SU-DHL-6 (cell line): ENCODE data around the gene ATP5PD.

Experiments used
- H2AFZ ChIP-seq: fragments of 200-600 bp; sonication (generic); 2 replicates; pipeline ENCODE4 v1.6.1; 2014; ENCODE audit warnings: low read depth, mild to moderate bottlenecking, moderate library complexity, mixed read lengths, antibody characterized with exemption, low read length; ENCODE audit not compliant: severe bottlenecking
- H3F3A ChIP-seq: fragments of 200-600 bp; shearing (Covaris generic); 2 replicates; pipeline ENCODE4 v1.6.0; 2016; ENCODE audit warnings: antibody characterized with exemption, mild to moderate bottlenecking; ENCODE audit not compliant: insufficient read depth
- H3K27ac ChIP-seq: fragments of 200-600 bp; sonication (generic); 2 replicates; pipeline ENCODE4 v1.5.1; 2016; ENCODE audit warnings: low read depth, mild to moderate bottlenecking, low read length, moderate library complexity, mixed read lengths
- H3K27me3 ChIP-seq: fragments of 200-600 bp; sonication (generic), shearing (Covaris generic); 2 replicates; pipeline ENCODE4 v1.6.0; 2014; ENCODE audit warnings: mild to moderate bottlenecking, low read length
- H3K36me3 ChIP-seq: fragments of 200-600 bp; sonication (generic); 2 replicates; pipeline ENCODE4 v1.6.1; 2014; ENCODE audit warnings: mild to moderate bottlenecking, low read length, mixed read lengths
- H3K4me2 ChIP-seq: fragments of 300-600, 200-600 bp; shearing (Covaris generic), sonication (generic); 2 replicates; pipeline ENCODE4 v1.6.0; 2014; ENCODE audit warnings: low read length, low read depth, mild to moderate bottlenecking; ENCODE audit not compliant: poor library complexity, severe bottlenecking
- H3K4me3 ChIP-seq: fragments of 200-600 bp; sonication (generic); 2 replicates; pipeline ENCODE4 v1.5.1; 2014; ENCODE audit warnings: antibody characterized with exemption, low read length, mild to moderate bottlenecking, mixed read lengths; ENCODE audit not compliant: insufficient read depth, poor library complexity, severe bottlenecking
- H3K79me2 ChIP-seq: fragments of 200-600 bp; sonication (generic); 2 replicates; pipeline ENCODE4 v1.6.1; 2014; ENCODE audit warnings: mild to moderate bottlenecking, low read length, moderate library complexity; ENCODE audit not compliant: insufficient read depth
- H3K9ac ChIP-seq: fragments of 200-600 bp; sonication (generic); 2 replicates; pipeline ENCODE4 v1.7.0; 2014; ENCODE audit warnings: mild to moderate bottlenecking, low read length
- H3K9me2 ChIP-seq: fragments of 200-600 bp; sonication (generic); replicated peaks from 2 replicates; pipeline ENCODE4 v1.6.1; 2014; ENCODE audit warnings: low read length; ENCODE audit not compliant: insufficient read depth
- H3K9me3 ChIP-seq: fragments of 200-600 bp; sonication (generic); 2 replicates; pipeline ENCODE4 v1.6.1; 2014; ENCODE audit warnings: low read length, mixed read lengths; ENCODE audit not compliant: insufficient read depth
- H4K20me1 ChIP-seq: fragments of 200-600 bp; sonication (generic); 2 replicates; pipeline ENCODE4 v1.6.1; 2014; ENCODE audit warnings: low read depth, mild to moderate bottlenecking, antibody characterized with exemption, low read length, moderate library complexity, mixed read lengths
- EZH2phosphoT487 ChIP-seq: fragments of 200-600 bp; sonication (generic), shearing (Covaris generic); conservative IDR thresholded peaks from 2 replicates; pipeline ENCODE4 v1.6.1; 2018; ENCODE audit warnings: mild to moderate bottlenecking, antibody characterized with exemption, low read length, moderate library complexity, mixed read lengths
- TF ChIP-seq, protein P1 (sequence below): fragments of 200-600 bp; sonication (generic); IDR thresholded peaks from one replicate; pipeline ENCODE4 v1.5.1; 2017; ENCODE audit warnings: antibody characterized with exemption, mild to moderate bottlenecking, low read length, moderate library complexity; ENCODE audit not compliant: insufficient read depth, poor library complexity, severe bottlenecking

ATP5PD gene

DNA sequence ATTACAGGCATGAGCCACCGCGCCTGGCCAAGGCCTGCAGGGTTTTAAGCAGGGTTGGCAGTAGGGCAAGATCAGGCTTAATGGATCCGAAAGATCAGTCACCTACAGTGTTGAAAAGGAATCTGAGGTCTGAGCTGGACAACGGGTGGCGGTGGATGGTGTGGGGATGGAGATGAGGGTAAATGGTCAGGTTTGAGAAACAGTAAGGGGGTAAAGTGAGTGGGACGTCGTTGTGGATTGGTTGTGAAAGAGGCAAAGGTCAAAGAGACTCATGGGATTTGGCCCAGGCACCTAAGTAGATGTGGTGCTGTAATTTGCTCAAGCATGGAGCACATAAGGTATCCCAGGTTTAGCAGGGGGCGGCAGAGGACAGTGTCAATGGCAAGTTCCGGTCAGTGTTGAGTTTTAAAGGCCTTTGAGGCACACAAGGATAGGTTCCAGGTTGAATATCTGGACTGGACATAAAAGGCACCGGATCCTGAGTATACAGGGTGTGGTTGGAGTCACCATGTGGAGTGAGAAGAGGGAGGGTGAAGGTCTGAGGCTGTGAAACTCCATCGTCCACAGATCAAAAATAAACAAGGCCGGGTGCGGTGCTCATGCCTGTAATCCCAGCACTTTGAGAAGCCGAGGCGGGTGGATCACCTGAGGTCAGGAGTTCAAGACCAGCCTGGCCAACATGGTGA lies 39.9 kb upstream of the ATP5PD start:
- H3K9ac ChIP-seq = no peak overlapping the region
- no peak overlapping the region for H3K27ac ChIP-seq
- no peak overlapping the region for H3K4me3 ChIP-seq
- H3K9me2 ChIP-seq = no peaks in the 10 kb centered on the region
- H4K20me1 ChIP-seq = no peaks in the 10 kb centered on the region
- H3K4me2 ChIP-seq = no peak overlapping the region
- no peaks in the 10 kb centered on the region for H3K9me3 ChIP-seq
- no peaks in the 10 kb centered on the region for H3F3A ChIP-seq
- no peak overlapping the region for H2AFZ ChIP-seq
- TF ChIP-seq EZH2phosphoT487 = no peak
- TF ChIP-seq, protein P1, sequence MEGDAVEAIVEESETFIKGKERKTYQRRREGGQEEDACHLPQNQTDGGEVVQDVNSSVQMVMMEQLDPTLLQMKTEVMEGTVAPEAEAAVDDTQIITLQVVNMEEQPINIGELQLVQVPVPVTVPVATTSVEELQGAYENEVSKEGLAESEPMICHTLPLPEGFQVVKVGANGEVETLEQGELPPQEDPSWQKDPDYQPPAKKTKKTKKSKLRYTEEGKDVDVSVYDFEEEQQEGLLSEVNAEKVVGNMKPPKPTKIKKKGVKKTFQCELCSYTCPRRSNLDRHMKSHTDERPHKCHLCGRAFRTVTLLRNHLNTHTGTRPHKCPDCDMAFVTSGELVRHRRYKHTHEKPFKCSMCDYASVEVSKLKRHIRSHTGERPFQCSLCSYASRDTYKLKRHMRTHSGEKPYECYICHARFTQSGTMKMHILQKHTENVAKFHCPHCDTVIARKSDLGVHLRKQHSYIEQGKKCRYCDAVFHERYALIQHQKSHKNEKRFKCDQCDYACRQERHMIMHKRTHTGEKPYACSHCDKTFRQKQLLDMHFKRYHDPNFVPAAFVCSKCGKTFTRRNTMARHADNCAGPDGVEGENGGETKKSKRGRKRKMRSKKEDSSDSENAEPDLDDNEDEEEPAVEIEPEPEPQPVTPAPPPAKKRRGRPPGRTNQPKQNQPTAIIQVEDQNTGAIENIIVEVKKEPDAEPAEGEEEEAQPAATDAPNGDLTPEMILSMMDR = no peak
- no peaks in the 10 kb centered on the region for H3K79me2 ChIP-seq
- no peaks in the 10 kb centered on the region for H3K27me3 ChIP-seq
- no peaks in the 10 kb centered on the region for H3K36me3 ChIP-seq

DNA sequence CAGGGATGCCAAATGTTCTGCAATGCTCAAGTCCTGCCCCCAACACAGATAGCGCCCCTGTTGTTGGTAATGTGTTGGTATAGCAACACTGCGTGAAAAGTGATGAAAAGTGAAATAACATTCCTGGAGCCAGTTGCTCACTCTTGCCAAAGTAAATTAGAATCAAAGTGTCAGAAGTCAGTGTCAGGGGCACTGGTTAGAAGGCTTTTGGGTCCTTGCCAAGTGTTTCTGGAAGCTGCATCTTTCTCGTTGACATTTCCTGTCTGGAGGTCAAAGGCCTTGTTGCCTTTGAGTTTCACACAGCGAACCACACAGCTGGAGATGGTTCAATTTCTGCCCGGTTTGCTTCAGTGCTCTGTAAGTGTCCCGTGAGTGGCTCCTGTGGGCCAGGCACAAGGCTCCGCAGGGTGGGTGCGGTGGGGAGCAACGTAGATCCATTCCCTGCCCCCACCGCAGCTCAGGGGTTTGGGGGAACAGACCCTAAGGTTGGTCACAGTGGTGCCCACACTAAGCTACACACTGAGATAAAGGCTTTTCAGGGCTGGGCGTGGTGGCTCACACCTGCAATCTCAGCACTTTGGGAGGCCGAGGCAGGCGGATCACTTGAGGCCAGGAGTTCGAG lies 37.4 kb upstream of the ATP5PD start:
- H3K27ac ChIP-seq = no peak overlapping the region
- TF ChIP-seq, protein P1 = no peak
- H3F3A ChIP-seq = no peaks in the 10 kb centered on the region
- no peaks in the 10 kb centered on the region for H3K79me2 ChIP-seq
- H3K4me3 ChIP-seq = no peak overlapping the region
- no peaks in the 10 kb centered on the region for H3K27me3 ChIP-seq
- H3K4me2 ChIP-seq = no peak overlapping the region
- no peaks in the 10 kb centered on the region for H3K9me2 ChIP-seq
- H4K20me1 ChIP-seq = no peaks in the 10 kb centered on the region
- no peaks in the 10 kb centered on the region for H3K9me3 ChIP-seq
- H3K36me3 ChIP-seq = no peaks in the 10 kb centered on the region
- H3K9ac ChIP-seq = no peak overlapping the region
- H2AFZ ChIP-seq = no peak overlapping the region

DNA sequence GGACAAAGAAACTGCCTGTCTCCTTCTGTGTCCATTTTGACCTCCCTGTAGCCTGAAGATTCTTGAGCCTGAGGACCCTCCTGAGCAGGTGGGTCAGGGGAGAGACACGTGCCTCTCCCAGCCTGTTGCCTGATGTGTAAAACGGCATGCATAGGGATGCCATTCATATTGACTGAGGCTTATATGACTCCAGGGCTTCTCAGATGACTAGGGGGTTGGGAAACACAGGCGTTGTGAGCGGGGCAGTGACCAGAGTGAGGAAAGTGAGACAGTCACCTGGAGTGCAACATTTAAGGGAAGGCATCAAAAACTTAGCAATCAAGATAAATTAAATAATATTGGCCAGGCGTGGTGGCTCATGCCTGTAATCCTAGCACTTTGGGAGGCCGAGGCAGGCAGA lies 35.9 kb upstream of the ATP5PD start:
- H3K27ac ChIP-seq = no peak overlapping the region
- H3K9ac ChIP-seq = no peak overlapping the region
- no peak overlapping the region for H3K4me3 ChIP-seq
- H3K36me3 ChIP-seq = no peaks in the 10 kb centered on the region
- H3K9me3 ChIP-seq = no peaks in the 10 kb centered on the region
- no peaks in the 10 kb centered on the region for H3F3A ChIP-seq
- no peaks in the 10 kb centered on the region for H3K9me2 ChIP-seq
- H3K4me2 ChIP-seq = no peak overlapping the region
- no peaks in the 10 kb centered on the region for H3K79me2 ChIP-seq
- no peak overlapping the region for H2AFZ ChIP-seq
- no peak for TF ChIP-seq EZH2phosphoT487
- TF ChIP-seq, protein P1 = no peak
- H3K27me3 ChIP-seq = no peaks in the 10 kb centered on the region
- H4K20me1 ChIP-seq = no peaks in the 10 kb centered on the region
